CD4-positive, alpha-beta memory T cell (primary cell): Measurements from ENCODE around the gene COL11A1. TPM values are rescaled to one million over a fixed set of nuclear protein-coding genes. Genes with fewer than 3 reads are reported as not detected.

ENCODE experiments used
- CTCF ChIA-PET: fragments of 350-600 bp; sonication (Branson Sonifier 250); formaldehyde crosslinking; loops from one replicate; lab custom pipeline; 2021; ENCODE audit warnings: inconsistent platforms; ENCODE audit not compliant: partially characterized antibody; lab: Charles Lee
- POLR2A ChIA-PET: fragments of 350-600 bp; sonication (Branson Sonifier 250); formaldehyde crosslinking; loops from one replicate; lab custom pipeline; 2021; ENCODE audit not compliant: partially characterized antibody; lab: Charles Lee
- DNase-seq, 5 donors: peaks; one replicate each; pipeline versions ENCODE4 v3.0.0 to v3.0.0-alpha.2; 2020 to 2022; ENCODE audit warnings: mixed read lengths in 1 of 5
- H3K27ac ChIP-seq: one replicate; pipeline ENCODE4 v1.7.0; 2013; ENCODE audit warnings: low read depth, low read length
- H3K27me3 ChIP-seq: 2 replicates; pipeline ENCODE4 v1.7.0; 2013; ENCODE audit warnings: mild to moderate bottlenecking, low read length, moderate library complexity; ENCODE audit not compliant: insufficient read depth
- H3K36me3 ChIP-seq: 2 replicates; pipeline ENCODE4 v1.7.0; 2013; ENCODE audit warnings: mild to moderate bottlenecking, low read length, moderate library complexity; ENCODE audit not compliant: insufficient read depth
- H3K4me1 ChIP-seq: 2 replicates; pipeline ENCODE4 v1.7.0; 2013; ENCODE audit warnings: mild to moderate bottlenecking, low read length, moderate library complexity; ENCODE audit not compliant: insufficient read depth
- H3K4me3 ChIP-seq, 2 donors: one replicate each; pipeline ENCODE4 v1.7.0; 2013; ENCODE audit warnings: low read length in 2 of 2, mild to moderate bottlenecking in 1 of 2
- H3K9me3 ChIP-seq, 2 donors: one replicate each; pipeline ENCODE4 v1.7.0; 2013; ENCODE audit warnings: low read length in 2 of 2, control low read depth in 1 of 2; ENCODE audit not compliant: control insufficient read depth in 1 of 2
- H3K27ac Mint-ChIP-seq, 7 donors: one replicate each; pipeline ENCODE4 v1.8.0; 2020 to 2021; ENCODE audit warnings: mixed read lengths in 7 of 7, mild to moderate bottlenecking in 6 of 7, inconsistent platforms in 3 of 7, moderate library complexity in 3 of 7
- H3K27me3 Mint-ChIP-seq, 2 donors: one replicate each; pipeline ENCODE4 v1.8.0; 2020 to 2021; ENCODE audit warnings: mixed read lengths in 2 of 2
- H3K36me3 Mint-ChIP-seq, 2 donors: one replicate each; pipeline ENCODE4 v1.8.0; 2020 to 2021; ENCODE audit warnings: mixed read lengths in 2 of 2, inconsistent platforms in 1 of 2, mild to moderate bottlenecking in 1 of 2
- H3K4me1 Mint-ChIP-seq, 4 donors: one replicate each; pipeline ENCODE4 v1.8.0; 2020 to 2021; ENCODE audit warnings: mixed read lengths in 4 of 4, mild to moderate bottlenecking in 1 of 4
- H3K4me3 Mint-ChIP-seq, 8 donors: one replicate each; pipeline ENCODE4 v1.8.0; 2020 to 2021; ENCODE audit warnings: mixed read lengths in 8 of 8, mild to moderate bottlenecking in 7 of 8, moderate library complexity in 6 of 8, inconsistent platforms in 3 of 8
- H3K9me3 Mint-ChIP-seq, 8 donors: one replicate each; pipeline ENCODE4 v1.8.0; 2020 to 2021; ENCODE audit warnings: mixed read lengths in 8 of 8, mild to moderate bottlenecking in 5 of 8, inconsistent platforms in 3 of 8, moderate library complexity in 1 of 8
- intact Hi-C: fragments of 100-400 bp; cut with micrococcal nuclease; formaldehyde crosslinking; loops from one replicate; pipeline ENCODE4 v1.15.1; 2023
- polyA plus RNA-seq, 2 donors: library from polyadenylated mRNA; unstranded; fragments of 300-500 nt; fragmentation: Illumina TruSeq; gene quantifications; one replicate each; pipeline ENCODE4 v1.2.3, GENCODE V29; 2021
- total RNA-seq, 2 experiments: library from RNA; stranded (reverse); gene quantifications; one replicate each; pipeline ENCODE4 v1.2.3, GENCODE V29; 2021

COL11A1 gene
- total and polyA plus RNA-seq, 4 experiments from 2014 or later, result not detected

GRCh38 chr1:103087256-103087655 lies 21.1 kb downstream of the COL11A1 start:
- Histone ChIP-seq H3K4me3 (no peak overlapping the region), H3K9me3 (peaks cover 0 to 4% of the 10 kb centered on the region in 2 donors), H3K27me3 (no peaks in the 10 kb centered on the region), H3K36me3 (no peaks in the 10 kb centered on the region), H3K27ac (no peak overlapping the region), H3K4me1 (no peaks in the 10 kb centered on the region)
- DNase-seq, result no peak
- POLR2A ChIA-PET, result no interaction called here
- H3K4me1 Mint-ChIP-seq, result no peaks in the 10 kb centered on the region
- peak overlapping the region in 1 of 8 donors; percentile 49 for H3K4me3 Mint-ChIP-seq
- H3K27ac Mint-ChIP-seq, result no peak overlapping the region
- intact Hi-C loops, result no loop called here
- H3K36me3 Mint-ChIP-seq, result no peaks in the 10 kb centered on the region
- CTCF ChIA-PET, result no interaction called here
- peaks cover 0 to 2% of the 10 kb centered on the region in 2 donors for H3K27me3 Mint-ChIP-seq
- peaks cover 0 to 8% (median 4%) of the 10 kb centered on the region in 8 donors for H3K9me3 Mint-ChIP-seq

DNA sequence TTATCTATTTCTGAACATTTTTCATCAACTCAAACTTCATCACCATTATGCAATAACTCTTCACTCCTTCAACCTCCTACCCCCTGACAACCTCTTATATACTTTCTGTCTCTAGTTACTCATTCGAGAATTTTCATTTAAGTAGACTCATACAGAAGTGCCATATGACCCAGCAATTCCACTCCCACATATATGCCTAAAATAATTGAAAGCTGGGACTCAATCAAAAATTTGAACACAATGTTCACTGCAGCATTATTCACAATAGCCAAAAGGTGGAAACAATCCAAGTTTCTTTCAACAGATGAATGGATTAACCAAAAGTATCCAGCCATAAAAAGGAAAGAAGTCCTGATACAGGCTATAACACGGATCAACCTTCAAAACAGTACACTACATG lies 24.1 kb downstream of the COL11A1 start:
- ChIA-PET CTCF (no interaction called here), POLR2A (no interaction called here)
- H3K4me1 ChIP-seq, result no peaks in the 10 kb centered on the region
- H3K27me3 Mint-ChIP-seq, result peaks cover 0 to 2% of the 10 kb centered on the region in 2 donors
- H3K27me3 ChIP-seq, result no peaks in the 10 kb centered on the region
- H3K36me3 Mint-ChIP-seq, result no peaks in the 10 kb centered on the region
- no peaks in the 10 kb centered on the region for H3K4me1 Mint-ChIP-seq
- no peak overlapping the region for H3K4me3 Mint-ChIP-seq
- H3K36me3 ChIP-seq, result no peaks in the 10 kb centered on the region
- H3K9me3 ChIP-seq, result peaks cover 0 to 4% of the 10 kb centered on the region in 2 donors
- no peak overlapping the region for H3K27ac ChIP-seq
- intact Hi-C loops, result no loop called here
- H3K4me3 ChIP-seq, result no peak overlapping the region
- no peak overlapping the region for H3K27ac Mint-ChIP-seq
- no peak for DNase-seq
- H3K9me3 Mint-ChIP-seq, result peaks cover 0 to 4% (median under 1%) of the 10 kb centered on the region in 8 donors

GRCh38 chr1:103075316-103076000 lies 32.9 kb downstream of the COL11A1 start:
- H3K9me3 ChIP-seq, result no peaks in the 10 kb centered on the region
- intact Hi-C loops, result no loop called here
- ChIA-PET CTCF (no interaction called here), POLR2A (no interaction called here)
- H3K27me3 Mint-ChIP-seq, result no peaks in the 10 kb centered on the region
- DNase-seq, result no peak
- H3K36me3 ChIP-seq, result no peaks in the 10 kb centered on the region
- H3K4me3 ChIP-seq, result no peak overlapping the region
- H3K27ac ChIP-seq, result no peak overlapping the region
- peaks cover 0 to 4% (median 0%) of the 10 kb centered on the region in 8 donors for H3K9me3 Mint-ChIP-seq
- no peaks in the 10 kb centered on the region for H3K36me3 Mint-ChIP-seq
- no peak overlapping the region for H3K4me3 Mint-ChIP-seq
- no peak overlapping the region for H3K27ac Mint-ChIP-seq
- no peaks in the 10 kb centered on the region for H3K27me3 ChIP-seq
- no peaks in the 10 kb centered on the region for H3K4me1 Mint-ChIP-seq
- no peaks in the 10 kb centered on the region for H3K4me1 ChIP-seq

DNA sequence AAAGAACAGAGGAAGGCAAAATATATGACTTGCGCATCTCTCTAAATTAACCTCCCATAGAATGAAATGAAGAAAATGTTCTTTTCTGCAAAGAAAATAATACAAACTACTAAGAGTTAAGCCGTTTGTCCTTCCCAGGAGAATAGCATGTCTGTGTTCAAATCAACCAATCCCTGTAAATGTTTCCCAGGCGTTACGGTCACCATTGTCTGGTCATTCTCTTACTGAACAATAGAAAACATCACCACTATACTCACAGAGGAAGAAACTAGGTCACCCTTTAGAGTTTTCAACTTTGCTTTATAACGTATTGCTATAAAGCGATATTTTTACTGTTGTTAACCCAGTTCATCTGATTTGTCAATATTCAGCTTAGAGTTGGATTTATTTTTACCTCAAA lies 34.1 kb downstream of the COL11A1 start:
- H3K9me3 Mint-ChIP-seq, result peaks cover 0 to 4% (median under 1%) of the 10 kb centered on the region in 8 donors
- POLR2A ChIA-PET, result no interaction called here
- DNase-seq, result no peak
- no peak overlapping the region for H3K4me3 Mint-ChIP-seq
- H3K27me3 Mint-ChIP-seq, result no peaks in the 10 kb centered on the region
- Histone ChIP-seq H3K9me3 (no peaks in the 10 kb centered on the region), H3K4me1 (no peaks in the 10 kb centered on the region), H3K4me3 (no peak overlapping the region), H3K36me3 (no peaks in the 10 kb centered on the region), H3K27ac (no peak overlapping the region), H3K27me3 (no peaks in the 10 kb centered on the region)
- no peaks in the 10 kb centered on the region for H3K4me1 Mint-ChIP-seq
- intact Hi-C loops, result no loop called here
- no peak overlapping the region for H3K27ac Mint-ChIP-seq
- CTCF ChIA-PET, result no interaction called here
- no peaks in the 10 kb centered on the region for H3K36me3 Mint-ChIP-seq

- Histone ChIP-seq H3K27me3 (no peaks in the 10 kb centered on the region), H3K9me3 (no peaks in the 10 kb centered on the region), H3K27ac (no peak overlapping the region), H3K4me3 (no peak overlapping the region), H3K36me3 (no peaks in the 10 kb centered on the region), H3K4me1 (no peaks in the 10 kb centered on the region)
- Mint-ChIP-seq H3K9me3 (peaks cover 0 to 2% (median 0%) of the 10 kb centered on the region in 8 donors), H3K4me3 (no peak overlapping the region), H3K36me3 (no peaks in the 10 kb centered on the region), H3K27me3 (no peaks in the 10 kb centered on the region), H3K27ac (no peak overlapping the region), H3K4me1 (no peaks in the 10 kb centered on the region)
- intact Hi-C loops, result no loop called here
- POLR2A ChIA-PET, result no interaction called here
- DNase-seq, result no peak
- CTCF ChIA-PET, result no interaction called here
These were observed 39.1 kb downstream of the COL11A1 start for GRCh38 chr1:103069201-103069600.

GRCh38 chr1:103063921-103064320 lies 44.4 kb downstream of the COL11A1 start:
- H3K36me3 Mint-ChIP-seq, result no peaks in the 10 kb centered on the region
- intact Hi-C loops, result no loop called here
- POLR2A ChIA-PET, result no interaction called here

GRCh38 chr1:103058391-103058790 lies 49.9 kb downstream of the COL11A1 start:
- H3K27ac ChIP-seq, result no peak overlapping the region
- Mint-ChIP-seq H3K4me1 (no peaks in the 10 kb centered on the region), H3K9me3 (peaks cover 0 to 2% (median 0%) of the 10 kb centered on the region in 8 donors), H3K27me3 (no peaks in the 10 kb centered on the region), H3K27ac (no peak overlapping the region), H3K4me3 (no peak overlapping the region), H3K36me3 (no peaks in the 10 kb centered on the region)
- intact Hi-C loops, result no loop called here
- no peaks in the 10 kb centered on the region for H3K27me3 ChIP-seq
- CTCF ChIA-PET, result no interaction called here
- H3K9me3 ChIP-seq, result no peaks in the 10 kb centered on the region
- H3K4me1 ChIP-seq, result no peaks in the 10 kb centered on the region
- DNase-seq, result no peak
- H3K36me3 ChIP-seq, result no peaks in the 10 kb centered on the region
- H3K4me3 ChIP-seq, result no peak overlapping the region
- POLR2A ChIA-PET, result no interaction called here

More at GRCh38 chr1:103063921-103064320, 44.4 kb downstream of the COL11A1 start:
- Histone ChIP-seq H3K27me3 (no peaks in the 10 kb centered on the region), H3K36me3 (no peaks in the 10 kb centered on the region), H3K9me3 (no peaks in the 10 kb centered on the region), H3K4me1 (no peaks in the 10 kb centered on the region), H3K27ac (no peak overlapping the region), H3K4me3 (no peak overlapping the region)
- Mint-ChIP-seq H3K27ac (no peak overlapping the region), H3K4me3 (no peak overlapping the region), H3K9me3 (peaks cover 0 to 2% (median 0%) of the 10 kb centered on the region in 8 donors), H3K4me1 (no peaks in the 10 kb centered on the region), H3K27me3 (no peaks in the 10 kb centered on the region)
- CTCF ChIA-PET, result no interaction called here
- no peak for DNase-seq
